Thyroid gland (tissue), 4 donors: Measurements from ENCODE around the gene SLC25A19.
A peak's percentile ranks its signal among the peaks of the same experiment; 100 is the strongest.

Experiments used
- CTCF ChIP-seq, 6 experiments: fragments of 200-600 bp in 3 of 6; fragments of 450-650 bp in 3 of 6; sonication (generic) in 3 of 6; IDR thresholded peaks; one replicate each; pipeline ENCODE4 v1.5.1; 2016 to 2019; ENCODE audit warnings: antibody characterized with exemption in 6 of 6, mild to moderate bottlenecking in 2 of 6, inconsistent platforms in 1 of 6, moderate library complexity in 1 of 6
- POLR2A ChIP-seq, 2 donors: fragments of 450-650 bp; IDR thresholded peaks; one replicate each; pipeline ENCODE4 v1.6.1; 2017; ENCODE audit warnings: antibody characterized with exemption in 2 of 2, mild to moderate bottlenecking in 2 of 2, moderate library complexity in 1 of 2

GRCh38 chr17:75270966-75271232, 18.3 kb downstream of the SLC25A19 start, which contains the start of gene MIF4GD:
- TF ChIP-seq CTCF (IDR thresholded peaks at IDR 0.05) (no peak), POLR2A (IDR thresholded peaks at IDR 0.05) (peak in 1 of 2 donors; percentile 71)
